HEK293 (cell line): ENCODE data around the gene FGFRL1.

Experiments used
- CTCF ChIA-PET: fragments of 350-600 bp; formaldehyde crosslinking; extraction: SDS; loops from one replicate; lab custom pipeline; 2021; ENCODE audit warnings: antibody characterized with exemption; lab: Yijun Ruan, JAX
- POLR2A ChIA-PET: fragments of 300-600 bp; formaldehyde crosslinking; extraction: SDS; loops from one replicate; lab custom pipeline; 2020; ENCODE audit warnings: antibody characterized with exemption, inconsistent platforms; lab: Yijun Ruan, JAX
- H3K27ac ChIP-seq: fragments of 200-500 bp; sonication (Bioruptor generic); 2 replicates; pipeline ENCODE4 v1.5.1; 2014; ENCODE audit warnings: low read depth, low read length, control low read depth, inconsistent platforms; ENCODE audit errors: extremely low read depth
- H3K36me3 ChIP-seq, 2 experiments: fragments of 200-500 bp in 1 of 2; sonication (Bioruptor generic) in 1 of 2; 1 replicate in 1 of 2; 2 replicates in 1 of 2; pipeline ENCODE4 v1.5.1; 2014 to 2017; ENCODE audit warnings: inconsistent platforms in 2 of 2, low read length in 2 of 2; ENCODE audit not compliant: control insufficient read depth in 2 of 2, insufficient read depth in 1 of 2
- H3K4me1 ChIP-seq: fragments of 200-500 bp; sonication (Bioruptor generic); 2 replicates; pipeline ENCODE4 v1.5.1; 2014; ENCODE audit warnings: mild to moderate bottlenecking, low read length, inconsistent platforms; ENCODE audit not compliant: control insufficient read depth, insufficient read depth
- H3K4me3 ChIP-seq: 2 replicates; pipeline ENCODE4 v1.5.1; 2011; ENCODE audit warnings: low read depth, mild to moderate bottlenecking, control low read depth, low read length, moderate library complexity
- H3K9me3 ChIP-seq: fragments of 200-500 bp; sonication (Bioruptor generic); 2 replicates; pipeline ENCODE4 v1.5.1; 2014; ENCODE audit warnings: low read depth, low read length, inconsistent platforms; ENCODE audit not compliant: control insufficient read depth, insufficient read depth
- EGR2 ChIP-seq: fragments of 450-650 bp; formaldehyde crosslinking; IDR thresholded peaks from 2 replicates; pipeline ENCODE4 v1.5.1; 2016; ENCODE audit warnings: low read depth, missing biosample characterization, missing genetic modification characterization
- GLI2 ChIP-seq: fragments of 450-650 bp; formaldehyde crosslinking; IDR thresholded peaks from 2 replicates; pipeline ENCODE4; 2017; ENCODE audit warnings: missing biosample characterization, missing genetic modification characterization, low read depth, borderline replicate concordance
- GLI4 ChIP-seq: fragments of 450-650 bp; formaldehyde crosslinking; IDR thresholded peaks from 2 replicates; pipeline ENCODE4 v1.5.1; 2016; ENCODE audit warnings: missing biosample characterization, missing genetic modification characterization
- GLIS1 ChIP-seq: fragments of 450-650 bp; formaldehyde crosslinking; IDR thresholded peaks from 2 replicates; pipeline ENCODE4 v1.5.1; 2016; ENCODE audit warnings: missing biosample characterization, missing genetic modification characterization
- GLIS2 ChIP-seq: fragments of 450-650 bp; formaldehyde crosslinking; IDR thresholded peaks from 2 replicates; pipeline ENCODE4 v1.5.1; 2016; ENCODE audit warnings: missing biosample characterization, missing genetic modification characterization
- KLF1 ChIP-seq: fragments of 450-650 bp; formaldehyde crosslinking; IDR thresholded peaks from 2 replicates; pipeline ENCODE4 v1.5.1; 2016; ENCODE audit warnings: missing biosample characterization, missing genetic modification characterization
- KLF8 ChIP-seq: fragments of 450-650 bp; formaldehyde crosslinking; IDR thresholded peaks from 2 replicates; pipeline ENCODE4 v1.5.1; 2016; ENCODE audit warnings: missing biosample characterization, missing genetic modification characterization
- OVOL3 ChIP-seq: fragments of 450-650 bp; formaldehyde crosslinking; IDR thresholded peaks from 2 replicates; pipeline ENCODE4 v1.5.1; 2016; ENCODE audit warnings: missing biosample characterization, missing genetic modification characterization
- SCRT2 ChIP-seq: fragments of 450-650 bp; formaldehyde crosslinking; IDR thresholded peaks from 2 replicates; pipeline ENCODE4 v1.5.1; 2016; ENCODE audit warnings: missing biosample characterization, missing genetic modification characterization
- YY1 ChIP-seq: fragments of 450-650 bp; formaldehyde crosslinking; IDR thresholded peaks from 2 replicates; pipeline ENCODE4 v1.5.1; 2018; ENCODE audit warnings: missing biosample characterization, missing genetic modification characterization
- ZBTB20 ChIP-seq: fragments of 450-650 bp; formaldehyde crosslinking; IDR thresholded peaks from 2 replicates; pipeline ENCODE4 v1.5.1; 2016; ENCODE audit warnings: missing biosample characterization, missing genetic modification characterization
- ZBTB21 ChIP-seq: fragments of 450-650 bp; formaldehyde crosslinking; IDR thresholded peaks from 2 replicates; pipeline ENCODE4 v1.5.1; 2017; ENCODE audit warnings: missing biosample characterization, missing genetic modification characterization
- ZEB2 ChIP-seq: fragments of 450-650 bp; formaldehyde crosslinking; IDR thresholded peaks from 2 replicates; pipeline ENCODE4 v1.5.1; 2016; ENCODE audit warnings: missing biosample characterization, missing genetic modification characterization
- ZNF140 ChIP-seq: fragments of 450-650 bp; formaldehyde crosslinking; IDR thresholded peaks from 2 replicates; pipeline ENCODE4 v1.5.1; 2016; ENCODE audit warnings: missing biosample characterization, missing genetic modification characterization
- ZNF157 ChIP-seq: fragments of 450-650 bp; formaldehyde crosslinking; IDR thresholded peaks from 2 replicates; pipeline ENCODE4 v1.5.1; 2016; ENCODE audit warnings: missing biosample characterization, missing genetic modification characterization
- ZNF202 ChIP-seq: fragments of 450-650 bp; formaldehyde crosslinking; IDR thresholded peaks from 2 replicates; pipeline ENCODE4 v1.5.1; 2016; ENCODE audit warnings: missing biosample characterization, missing genetic modification characterization, borderline replicate concordance
- ZNF23 ChIP-seq: fragments of 450-650 bp; formaldehyde crosslinking; IDR thresholded peaks from 2 replicates; pipeline ENCODE4 v1.5.1; 2016; ENCODE audit warnings: missing biosample characterization, missing genetic modification characterization, borderline replicate concordance
- ZNF26 ChIP-seq: fragments of 450-650 bp; formaldehyde crosslinking; IDR thresholded peaks from 2 replicates; pipeline ENCODE4 v1.5.1; 2016; ENCODE audit warnings: missing biosample characterization, missing genetic modification characterization
- ZNF555 ChIP-seq: fragments of 450-650 bp; formaldehyde crosslinking; conservative IDR thresholded peaks from 2 replicates; pipeline ENCODE4 v1.5.1; 2017; ENCODE audit warnings: missing biosample characterization, mild to moderate bottlenecking, missing genetic modification characterization, inconsistent platforms
- ZNF571 ChIP-seq: fragments of 450-650 bp; formaldehyde crosslinking; IDR thresholded peaks from 2 replicates; pipeline ENCODE4 v1.5.0; 2017; ENCODE audit warnings: missing biosample characterization, missing genetic modification characterization
- ZNF580 ChIP-seq: fragments of 450-650 bp; formaldehyde crosslinking; IDR thresholded peaks from 2 replicates; pipeline ENCODE4 v1.5.1; 2016; ENCODE audit warnings: missing biosample characterization, missing genetic modification characterization
- ZNF658 ChIP-seq: fragments of 450-650 bp; formaldehyde crosslinking; IDR thresholded peaks from 2 replicates; pipeline ENCODE4; 2016; ENCODE audit warnings: missing biosample characterization, missing genetic modification characterization
- ZNF701 ChIP-seq: fragments of 450-650 bp; formaldehyde crosslinking; IDR thresholded peaks from 2 replicates; pipeline ENCODE4 v1.5.1; 2016; ENCODE audit warnings: missing biosample characterization, missing genetic modification characterization
- ZNF747 ChIP-seq: fragments of 450-650 bp; formaldehyde crosslinking; IDR thresholded peaks from 2 replicates; pipeline ENCODE4 v1.5.1; 2016; ENCODE audit warnings: missing biosample characterization, missing genetic modification characterization
- ZNF76 ChIP-seq: fragments of 450-650 bp; formaldehyde crosslinking; IDR thresholded peaks from 2 replicates; pipeline ENCODE4; 2016; ENCODE audit warnings: low read depth, missing biosample characterization, missing genetic modification characterization, borderline replicate concordance
- ZNF777 ChIP-seq: fragments of 450-650 bp; formaldehyde crosslinking; IDR thresholded peaks from 2 replicates; pipeline ENCODE4 v1.5.1; 2017; ENCODE audit warnings: missing biosample characterization, missing genetic modification characterization, borderline replicate concordance
- ZNF830 ChIP-seq: fragments of 450-650 bp; IDR thresholded peaks from 2 replicates; pipeline ENCODE4 v1.5.0; 2018; ENCODE audit warnings: missing biosample characterization, missing genetic modification characterization, low read depth, mild to moderate bottlenecking, moderate library complexity
- ZSCAN23 ChIP-seq: fragments of 450-650 bp; formaldehyde crosslinking; IDR thresholded peaks from 2 replicates; pipeline ENCODE4 v1.5.1; 2016; ENCODE audit warnings: missing biosample characterization, missing genetic modification characterization
- TF ChIP-seq, protein P1 (sequence below): fragments of 450-650 bp; formaldehyde crosslinking; IDR thresholded peaks from 2 replicates; pipeline ENCODE4 v1.5.1; 2016; ENCODE audit warnings: missing biosample characterization, missing genetic modification characterization
- TF ChIP-seq, protein P2 (sequence below): fragments of 450-650 bp; formaldehyde crosslinking; IDR thresholded peaks from 2 replicates; pipeline ENCODE4 v1.5.1; 2017; ENCODE audit warnings: missing biosample characterization, missing genetic modification characterization

FGFRL1 gene

DNA sequence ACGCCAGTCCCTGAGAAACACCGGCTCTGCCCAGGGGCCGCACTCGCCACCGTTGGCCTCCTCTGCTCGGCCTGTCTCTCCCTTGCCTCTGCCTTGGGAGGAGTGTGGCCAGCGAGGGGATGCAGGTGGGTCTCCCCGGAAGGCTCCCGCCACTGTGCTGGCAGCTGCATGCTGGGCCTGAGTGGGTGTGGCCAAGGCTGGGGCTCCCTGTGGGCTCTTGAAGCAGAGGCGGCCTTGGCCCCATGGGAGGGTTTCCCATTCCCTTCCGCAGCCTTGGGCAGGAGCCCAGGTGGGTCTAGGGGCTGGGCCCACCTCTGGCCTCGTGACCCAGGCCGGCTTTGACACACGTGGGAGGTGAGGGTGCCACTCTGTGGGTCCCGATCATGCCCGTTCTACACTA is 19.1 kb downstream of the FGFRL1 start (continued):
- TF ChIP-seq ZSCAN23 (tag by site-specific recombination): no peak
- TF ChIP-seq ZBTB21 (tag by site-specific recombination): no peak
- TF ChIP-seq GLIS2 (tag by site-specific recombination): peak; percentile 51
- no peak for TF ChIP-seq ZNF658 (tag by site-specific recombination)
- TF ChIP-seq ZNF157 (tag by site-specific recombination): no peak

DNA sequence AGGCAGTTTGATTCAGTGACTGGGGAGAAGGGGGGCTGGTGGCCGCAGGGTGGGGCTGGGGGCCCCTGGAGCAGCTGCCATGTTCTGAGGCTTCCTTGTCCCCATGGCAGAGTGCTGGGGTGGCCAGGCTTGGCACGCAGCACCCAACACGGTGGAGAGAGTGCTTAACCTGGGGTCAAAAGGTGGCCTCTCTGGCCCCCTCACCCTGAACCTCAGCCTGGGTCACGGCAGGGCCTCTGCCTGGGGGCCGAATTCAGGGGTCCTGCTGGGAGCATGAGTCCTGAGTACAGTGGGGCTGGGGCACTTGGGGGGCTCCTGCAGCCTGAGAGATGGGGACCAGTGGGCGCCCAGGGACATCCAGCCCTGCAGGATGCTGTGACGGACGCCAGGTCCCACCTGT is 19.9 kb downstream of the FGFRL1 start:
- Histone ChIP-seq H3K27ac (no peak overlapping the region), H3K9me3 (no peaks in the 10 kb centered on the region), H3K36me3 (no peaks in the 10 kb centered on the region), H3K4me1 (no peaks in the 10 kb centered on the region), H3K4me3 (no peak overlapping the region)
- TF ChIP-seq ZNF571 (tag by site-specific recombination) (no peak), SCRT2 (tag by site-specific recombination) (no peak), ZNF76 (tag by site-specific recombination) (no peak), ZNF701 (tag by site-specific recombination) (no peak), ZNF777 (tag by site-specific recombination) (no peak), ZNF26 (tag by site-specific recombination) (no peak), ZNF202 (no peak), OVOL3 (tag by site-specific recombination) (no peak), ZNF747 (tag by site-specific recombination) (no peak), KLF8 (tag by site-specific recombination) (no peak), GLI2 (tag by site-specific recombination) (no peak), ZNF140 (tag by site-specific recombination) (no peak), ZNF830 (tag by site-specific recombination) (no peak), ZEB2 (tag by site-specific recombination) (no peak), ZNF23 (tag by site-specific recombination) (no peak)
- TF ChIP-seq, protein P1, sequence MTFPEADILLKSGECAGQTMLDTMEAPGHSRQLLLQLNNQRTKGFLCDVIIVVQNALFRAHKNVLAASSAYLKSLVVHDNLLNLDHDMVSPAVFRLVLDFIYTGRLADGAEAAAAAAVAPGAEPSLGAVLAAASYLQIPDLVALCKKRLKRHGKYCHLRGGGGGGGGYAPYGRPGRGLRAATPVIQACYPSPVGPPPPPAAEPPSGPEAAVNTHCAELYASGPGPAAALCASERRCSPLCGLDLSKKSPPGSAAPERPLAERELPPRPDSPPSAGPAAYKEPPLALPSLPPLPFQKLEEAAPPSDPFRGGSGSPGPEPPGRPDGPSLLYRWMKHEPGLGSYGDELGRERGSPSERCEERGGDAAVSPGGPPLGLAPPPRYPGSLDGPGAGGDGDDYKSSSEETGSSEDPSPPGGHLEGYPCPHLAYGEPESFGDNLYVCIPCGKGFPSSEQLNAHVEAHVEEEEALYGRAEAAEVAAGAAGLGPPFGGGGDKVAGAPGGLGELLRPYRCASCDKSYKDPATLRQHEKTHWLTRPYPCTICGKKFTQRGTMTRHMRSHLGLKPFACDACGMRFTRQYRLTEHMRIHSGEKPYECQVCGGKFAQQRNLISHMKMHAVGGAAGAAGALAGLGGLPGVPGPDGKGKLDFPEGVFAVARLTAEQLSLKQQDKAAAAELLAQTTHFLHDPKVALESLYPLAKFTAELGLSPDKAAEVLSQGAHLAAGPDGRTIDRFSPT (tag by site-specific recombination): no peak
- ChIA-PET POLR2A (interaction anchor here (0.5 kb wide), 1 partner anchor 23 kb away, joined by 3 read pairs; no protein-coding TSS in a partner anchor), CTCF (no interaction called here)

DNA sequence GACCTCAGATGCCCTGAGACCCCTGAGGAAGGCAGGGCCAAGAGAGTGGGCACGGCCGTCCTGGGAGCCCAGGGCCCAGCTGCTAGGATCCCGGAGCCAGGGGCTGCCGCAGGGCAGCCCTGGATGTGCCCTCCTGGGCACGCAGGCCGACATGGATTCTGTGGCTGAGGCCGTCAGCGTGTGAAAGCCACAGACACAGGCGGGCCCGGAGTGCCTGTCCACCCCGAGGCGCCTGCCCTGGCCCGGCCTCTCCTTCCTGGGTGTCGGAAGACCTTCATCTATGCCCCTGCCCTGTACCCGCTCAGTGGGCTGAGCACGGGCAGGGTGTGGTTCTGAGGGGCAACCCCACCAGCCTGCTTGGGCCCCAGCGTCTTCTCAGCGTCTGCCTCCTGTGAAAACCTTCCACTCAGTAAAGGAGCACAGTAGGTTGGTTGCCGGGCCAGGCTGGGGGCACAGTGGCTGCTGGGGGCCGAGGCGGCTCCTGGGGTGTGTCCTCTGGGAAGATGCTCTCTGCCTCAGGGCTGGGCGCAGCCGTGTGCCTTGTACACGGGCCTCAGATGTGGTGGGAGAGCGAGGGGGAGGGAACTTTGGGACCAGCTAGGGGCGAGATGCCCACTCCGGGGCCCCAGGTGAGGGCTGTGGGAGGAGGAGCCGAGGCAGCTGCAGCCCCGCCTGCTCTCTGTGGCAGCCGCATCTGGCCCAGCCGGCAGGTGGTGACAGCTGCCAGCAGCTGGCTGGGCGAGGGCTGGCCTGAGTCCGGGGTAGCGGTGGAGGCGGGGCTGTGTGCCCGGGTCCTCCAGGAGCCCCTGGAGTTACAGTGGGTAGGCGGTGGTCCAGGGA is 20.8 kb downstream of the FGFRL1 start:
- no peak overlapping the region for H3K27ac ChIP-seq
- no peak overlapping the region for H3K4me3 ChIP-seq
- H3K36me3 ChIP-seq: no peaks in the 10 kb centered on the region
- H3K4me1 ChIP-seq: no peaks in the 10 kb centered on the region
- POLR2A ChIA-PET: no interaction called here
- CTCF ChIA-PET: no interaction called here
- no peaks in the 10 kb centered on the region for H3K9me3 ChIP-seq
- TF ChIP-seq EGR2 (tag by site-specific recombination) (0 out of 2 replicates have a peak, but pooled peaks have one; percentile 21), GLI4 (tag by site-specific recombination) (no peak), KLF1 (tag by site-specific recombination) (peak; percentile 53), ZNF555 (tag by site-specific recombination) (no peak), YY1 (no peak), ZNF580 (no peak), ZBTB20 (tag by site-specific recombination) (peak; percentile 71), GLIS1 (tag by site-specific recombination) (peak; percentile 36)
- TF ChIP-seq, protein P2, sequence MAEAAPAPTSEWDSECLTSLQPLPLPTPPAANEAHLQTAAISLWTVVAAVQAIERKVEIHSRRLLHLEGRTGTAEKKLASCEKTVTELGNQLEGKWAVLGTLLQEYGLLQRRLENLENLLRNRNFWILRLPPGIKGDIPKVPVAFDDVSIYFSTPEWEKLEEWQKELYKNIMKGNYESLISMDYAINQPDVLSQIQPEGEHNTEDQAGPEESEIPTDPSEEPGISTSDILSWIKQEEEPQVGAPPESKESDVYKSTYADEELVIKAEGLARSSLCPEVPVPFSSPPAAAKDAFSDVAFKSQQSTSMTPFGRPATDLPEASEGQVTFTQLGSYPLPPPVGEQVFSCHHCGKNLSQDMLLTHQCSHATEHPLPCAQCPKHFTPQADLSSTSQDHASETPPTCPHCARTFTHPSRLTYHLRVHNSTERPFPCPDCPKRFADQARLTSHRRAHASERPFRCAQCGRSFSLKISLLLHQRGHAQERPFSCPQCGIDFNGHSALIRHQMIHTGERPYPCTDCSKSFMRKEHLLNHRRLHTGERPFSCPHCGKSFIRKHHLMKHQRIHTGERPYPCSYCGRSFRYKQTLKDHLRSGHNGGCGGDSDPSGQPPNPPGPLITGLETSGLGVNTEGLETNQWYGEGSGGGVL (tag by site-specific recombination): peak; percentile 32; the same call in 1 of the 2 replicates
